A673 (cell line): ENCODE results near the gene VAPA. TPM values are rescaled to one million over a fixed set of nuclear protein-coding genes. Genes with fewer than 3 reads are reported as not detected.

Source experiments
- BruUV-seq: library from RNA; stranded (reverse); fragments of 400-500 nt; replicated peaks from 2 replicates; lab custom pipeline; 2021; lab: Mats Ljungman, UMichigan
- CTCF ChIA-PET: fragments of 300-600 bp; sonication (Branson Sonifier 250); formaldehyde crosslinking; loops from one replicate; lab custom pipeline; 2022; ENCODE audit warnings: antibody characterized with exemption; lab: Charles Lee
- POLR2A ChIA-PET: fragments of 300-600 bp; sonication (Branson Sonifier 250); formaldehyde crosslinking; loops from one replicate; lab custom pipeline; 2022; ENCODE audit warnings: antibody characterized with exemption; ENCODE audit not compliant: low non-redundant PET; lab: Charles Lee
- DNase-seq: peaks from one replicate; pipeline ENCODE4 v3.0.0-alpha.2; 2015; ENCODE audit warnings: low spot score
- H3K27ac ChIP-seq: fragments of 200-600 bp; sonication (generic); 2 replicates; pipeline ENCODE4 v1.5.1; 2016; ENCODE audit warnings: mixed run types, low read depth, mild to moderate bottlenecking, mixed read lengths, antibody characterized with exemption, low read length; ENCODE audit not compliant: poor library complexity, severe bottlenecking
- H3K27me3 ChIP-seq: fragments of 200-600 bp; sonication (generic); replicated peaks from 2 replicates; pipeline ENCODE4 v1.6.1; 2017; ENCODE audit warnings: mixed run types, low read depth, mild to moderate bottlenecking, mixed read lengths, antibody characterized with exemption, low read length; ENCODE audit not compliant: insufficient read depth, poor library complexity
- H3K36me3 ChIP-seq: fragments of 200-600 bp; sonication (generic); 2 replicates; pipeline ENCODE4 v1.6.1; 2016; ENCODE audit warnings: mixed run types, mild to moderate bottlenecking, mixed read lengths, antibody characterized with exemption, low read length; ENCODE audit not compliant: insufficient read depth, poor library complexity, severe bottlenecking
- H3K4me1 ChIP-seq: fragments of 200-600 bp; sonication (generic); 2 replicates; pipeline ENCODE4 v1.6.1; 2017; ENCODE audit warnings: mixed run types, mild to moderate bottlenecking, mixed read lengths, antibody characterized with exemption, low read length; ENCODE audit not compliant: insufficient read depth, poor library complexity, severe bottlenecking
- H3K4me3 ChIP-seq: fragments of 200-600 bp; sonication (generic); 2 replicates; pipeline ENCODE4 v1.5.1; 2016; ENCODE audit warnings: low read depth, mixed run types, mild to moderate bottlenecking, mixed read lengths, low read length; ENCODE audit not compliant: poor library complexity, severe bottlenecking
- H3K9me3 ChIP-seq: fragments of 200-600 bp; sonication (generic); 2 replicates; pipeline ENCODE4 v1.6.1; 2016; ENCODE audit warnings: mixed run types, low read depth, mild to moderate bottlenecking, mixed read lengths, antibody characterized with exemption, low read length; ENCODE audit not compliant: poor library complexity, severe bottlenecking
- EZH2 ChIP-seq: fragments of 200-600 bp; sonication (generic); IDR thresholded peaks from 2 replicates; pipeline ENCODE4 v1.6.1; 2017; ENCODE audit warnings: borderline replicate concordance, low read depth, mild to moderate bottlenecking, mixed read lengths, antibody characterized with exemption, low read length; ENCODE audit not compliant: poor library complexity, severe bottlenecking
- intact Hi-C: fragments of 100-400 bp; cut with micrococcal nuclease; formaldehyde crosslinking; loops from one replicate; pipeline ENCODE4 v1.10.0; 2022; ENCODE audit not compliant: unreplicated experiment
- total RNA-seq: library from RNA; stranded (reverse); gene quantifications from 2 replicates; pipeline ENCODE4 v1.2.3, GENCODE V29; 2021
- TF ChIP-seq, protein P1 (sequence below): fragments of 300-800, 200-600 bp; sonication (generic); conservative IDR thresholded peaks from 2 replicates; pipeline ENCODE4 v1.5.1; 2017; ENCODE audit warnings: low read depth, mild to moderate bottlenecking, antibody characterized with exemption, low read length, moderate library complexity, mixed read lengths

Gene VAPA
- total RNA-seq, 1 experiment from 2014 or later, result 185 TPM

GRCh38 chr18:9877655-9878014 lies 36.2 kb upstream of the VAPA start:
- BruUV-seq, result TSS peak; percentile 98
- intact Hi-C loops, result no loop called here

DNA sequence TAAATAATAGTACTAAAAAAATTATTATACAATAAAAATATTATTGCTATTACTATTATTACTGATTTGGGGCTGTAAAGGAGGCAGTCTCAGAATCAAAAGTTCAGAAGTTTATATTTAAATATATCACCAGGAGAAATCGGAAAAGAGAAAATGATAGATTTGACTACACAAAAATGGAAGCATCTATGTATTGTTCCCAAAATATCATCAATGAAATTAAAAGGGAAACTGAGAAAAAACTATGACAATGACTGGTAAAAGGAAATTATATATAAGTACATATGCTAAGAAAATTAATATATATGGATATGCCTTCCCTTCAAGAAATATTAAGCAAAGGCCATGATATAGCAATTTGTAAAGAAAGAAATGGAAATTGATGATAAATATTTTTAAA lies 35.7 kb upstream of the VAPA start:
- Histone ChIP-seq H3K27ac (peak overlapping the region; percentile 95), H3K27me3 (no peaks in the 10 kb centered on the region), H3K4me3 (no peak overlapping the region), H3K4me1 (peaks cover 22% of the 10 kb centered on the region), H3K9me3 (no peaks in the 10 kb centered on the region), H3K36me3 (no peaks in the 10 kb centered on the region)
- intact Hi-C loops, result no loop called here
- no peak for DNase-seq
- no TSS peak for BruUV-seq
- TF ChIP-seq EZH2, result no peak
- TF ChIP-seq, protein P1, sequence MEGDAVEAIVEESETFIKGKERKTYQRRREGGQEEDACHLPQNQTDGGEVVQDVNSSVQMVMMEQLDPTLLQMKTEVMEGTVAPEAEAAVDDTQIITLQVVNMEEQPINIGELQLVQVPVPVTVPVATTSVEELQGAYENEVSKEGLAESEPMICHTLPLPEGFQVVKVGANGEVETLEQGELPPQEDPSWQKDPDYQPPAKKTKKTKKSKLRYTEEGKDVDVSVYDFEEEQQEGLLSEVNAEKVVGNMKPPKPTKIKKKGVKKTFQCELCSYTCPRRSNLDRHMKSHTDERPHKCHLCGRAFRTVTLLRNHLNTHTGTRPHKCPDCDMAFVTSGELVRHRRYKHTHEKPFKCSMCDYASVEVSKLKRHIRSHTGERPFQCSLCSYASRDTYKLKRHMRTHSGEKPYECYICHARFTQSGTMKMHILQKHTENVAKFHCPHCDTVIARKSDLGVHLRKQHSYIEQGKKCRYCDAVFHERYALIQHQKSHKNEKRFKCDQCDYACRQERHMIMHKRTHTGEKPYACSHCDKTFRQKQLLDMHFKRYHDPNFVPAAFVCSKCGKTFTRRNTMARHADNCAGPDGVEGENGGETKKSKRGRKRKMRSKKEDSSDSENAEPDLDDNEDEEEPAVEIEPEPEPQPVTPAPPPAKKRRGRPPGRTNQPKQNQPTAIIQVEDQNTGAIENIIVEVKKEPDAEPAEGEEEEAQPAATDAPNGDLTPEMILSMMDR, result no peak
- POLR2A ChIA-PET, result no interaction called here
- CTCF ChIA-PET, result no interaction called here

More at GRCh38 chr18:9877655-9878014, 36.2 kb upstream of the VAPA start:
- TF ChIP-seq, protein P1, result no peak
- no peak for TF ChIP-seq EZH2
- peak overlapping the region; percentile 3 for H3K4me3 ChIP-seq
- CTCF ChIA-PET, result no interaction called here
- no peak for DNase-seq
- peaks cover 22% of the 10 kb centered on the region for H3K4me1 ChIP-seq
- no peaks in the 10 kb centered on the region for H3K9me3 ChIP-seq
- H3K27ac ChIP-seq, result peak overlapping the region; percentile 95
- H3K27me3 ChIP-seq, result no peaks in the 10 kb centered on the region
- POLR2A ChIA-PET, result interaction anchor here (0.7 kb wide), 2 partner anchors 36 to 572 kb away, joined by 3 read pairs; partner anchors contain the start of gene VAPA
- H3K36me3 ChIP-seq, result no peaks in the 10 kb centered on the region

- POLR2A ChIA-PET, result no interaction called here
These were observed 35.0 kb upstream of the VAPA start for GRCh38 chr18:9878783-9879242.

More at GRCh38 chr18:9878783-9879242, 35.0 kb upstream of the VAPA start:
- Histone ChIP-seq H3K27me3 (no peaks in the 10 kb centered on the region), H3K4me3 (no peak overlapping the region), H3K9me3 (no peaks in the 10 kb centered on the region), H3K27ac (peak overlapping the region; percentile 95), H3K4me1 (peaks cover 22% of the 10 kb centered on the region), H3K36me3 (no peaks in the 10 kb centered on the region)
- intact Hi-C loops, result no loop called here
- BruUV-seq, result no TSS peak
- no peak for DNase-seq
- TF ChIP-seq EZH2, result no peak
- TF ChIP-seq, protein P1, result no peak
- CTCF ChIA-PET, result no interaction called here
